Measurements from ENCODE around the gene NR6A1. TPM values are rescaled to one million over a fixed set of nuclear protein-coding genes. Genes with fewer than 3 reads are reported as not detected.
"Not testable (repeated sequence)": the region's sequence is repeated elsewhere in the genome, so short reads cannot be mapped to it uniquely, and the experiment has no call there.

The NR6A1 gene
- total RNA-seq, 1 donor: 1.2 TPM

GRCh38 chr9:124739360-124739759, 31.8 kb downstream of the NR6A1 start:
- no peak for DNase-seq (ENCODE audit: low read depth)
- TF ChIP-seq CTCF (IDR thresholded peaks at IDR 0.05; ENCODE audit: insufficient read depth, low read length): no peak
- H3K4me3 ChIP-seq (ENCODE audit: low read depth, low read length): no peak overlapping the region

GRCh38 chr9:124738075-124738474, 33.0 kb downstream of the NR6A1 start:
- not testable (repeated sequence) for DNase-seq (ENCODE audit: low read depth); H3K4me3 ChIP-seq (ENCODE audit: low read depth, low read length)

- peak; percentile 74 for DNase-seq (ENCODE audit: low read depth)
- no peak for TF ChIP-seq CTCF (IDR thresholded peaks at IDR 0.05; ENCODE audit: insufficient read depth, low read length)
- H3K4me3 ChIP-seq (ENCODE audit: low read depth, low read length): no peak overlapping the region
Observed at GRCh38 chr9:124735121-124735520, 36.0 kb downstream of the NR6A1 start.

- not testable (repeated sequence) for H3K4me3 ChIP-seq (ENCODE audit: low read depth, low read length)
Observed at GRCh38 chr9:124734741-124735083, 36.4 kb downstream of the NR6A1 start.

GRCh38 chr9:124733964-124734740, 37.0 kb downstream of the NR6A1 start:
- DNase-seq (ENCODE audit: low read depth): no peak
- H3K4me3 ChIP-seq (ENCODE audit: low read depth, low read length): no peak overlapping the region
- TF ChIP-seq CTCF (IDR thresholded peaks at IDR 0.05; ENCODE audit: insufficient read depth, low read length): no peak

More at GRCh38 chr9:124734741-124735083, 36.4 kb downstream of the NR6A1 start:
- DNase-seq (ENCODE audit: low read depth): not testable (repeated sequence)

GRCh38 chr9:124730772-124731171, 40.3 kb downstream of the NR6A1 start:
- no peak for DNase-seq (ENCODE audit: low read depth)
- no peak overlapping the region for H3K4me3 ChIP-seq (ENCODE audit: low read depth, low read length)
- TF ChIP-seq CTCF (IDR thresholded peaks at IDR 0.05; ENCODE audit: insufficient read depth, low read length): no peak

GRCh38 chr9:124726886-124727285, 44.2 kb downstream of the NR6A1 start:
- DNase-seq (ENCODE audit: low read depth): no peak
- TF ChIP-seq CTCF (IDR thresholded peaks at IDR 0.05; ENCODE audit: insufficient read depth, low read length): no peak
- H3K4me3 ChIP-seq (ENCODE audit: low read depth, low read length): no peak overlapping the region

GRCh38 chr9:124725068-124725452, 46.1 kb downstream of the NR6A1 start:
- TF ChIP-seq CTCF (IDR thresholded peaks at IDR 0.05; ENCODE audit: insufficient read depth, low read length): no peak
- no peak for DNase-seq (ENCODE audit: low read depth)
- H3K4me3 ChIP-seq (ENCODE audit: low read depth, low read length): no peak overlapping the region

Measured in fibroblast of the aortic adventitia (primary cell).